ENCODE data around the gene NAA80. TPM values are rescaled to one million over a fixed set of nuclear protein-coding genes. Genes with fewer than 3 reads are reported as not detected.

NAA80 gene
- polyA plus RNA-seq, 1 of the 3 experiments (the other 2 are of a cell fraction): 10.5 TPM

- POLR2A ChIA-PET: no interaction called here
- 100% methylated on average over 1 of the region's 2 CpGs for WGBS (ENCODE audit: low lambda C conversion rate)
- Histone ChIP-seq H4K20me1 (ENCODE audit: insufficient read depth) (no peaks in the 10 kb centered on the region), H3K9me3 (no peaks in the 10 kb centered on the region), H3K4me3 (ENCODE audit: low read depth in 2 of 2, low read length in 1 of 2) (no peak overlapping the region), H3K27ac (ENCODE audit: low read depth in 2 of 2, low read length in 1 of 2) (no peak overlapping the region), H3K27me3 (ENCODE audit: insufficient read depth) (no peaks in the 10 kb centered on the region), H3K4me2 (no peak overlapping the region), H3K36me3 (replicated peaks in 1 of 2; ENCODE audit: control insufficient read depth in 1 of 2, insufficient read depth in 2 of 2, low read length in 1 of 2) (peaks cover 0 to 6% of the 10 kb centered on the region in 2 experiments), H3K9me2 (no peaks in the 10 kb centered on the region), H3K4me1 (ENCODE audit: control insufficient read depth in 1 of 2, insufficient read depth in 2 of 2, low read depth in 1 of 2, low read length in 1 of 2) (peaks cover 13 to 33% of the 10 kb centered on the region in 2 experiments; a peak in 3 of 4 replicates), H3K79me2 (ENCODE audit: insufficient read depth) (peaks cover 7% of the 10 kb centered on the region; the same call in 1 of the 2 replicates), H3F3A (replicated peaks; ENCODE audit: insufficient read depth) (no peaks in the 10 kb centered on the region), H3K9ac (no peak overlapping the region), H2AFZ (ENCODE audit: low read depth) (no peak overlapping the region)
- CTCF ChIA-PET: interaction anchor here (1.3 to 3.4 kb wide), 4 partner anchors 19 to 103 kb away, joined by 6 to 16 read pairs (median 9); partner anchors contain the start of gene LSMEM2
- DNase-seq: no peak
- TF ChIP-seq MXI1 (IDR thresholded peaks at IDR 0.05; ENCODE audit: low read depth, low read length): no peak
- no peak for TF ChIP-seq USF1 (IDR thresholded peaks at IDR 0.05; ENCODE audit: borderline replicate concordance, low read depth)
- TF ChIP-seq EZH2phosphoT487 (IDR thresholded peaks at IDR 0.05; ENCODE audit: borderline replicate concordance, low read depth): no peak
- no peak for TF ChIP-seq EP300 (IDR thresholded peaks at IDR 0.05; ENCODE audit: borderline replicate concordance in 1 of 2, low read depth in 1 of 2, low read length in 1 of 2)
- no peak for TF ChIP-seq RAD21 (IDR thresholded peaks at IDR 0.05; ENCODE audit: low read length)
- TF ChIP-seq POLR2AphosphoS5 (IDR thresholded peaks at IDR 0.05; ENCODE audit: low read depth, low read length): no peak
- TF ChIP-seq NFIC (IDR thresholded peaks at IDR 0.05; ENCODE audit: borderline replicate concordance): no peak
- TF ChIP-seq JUND (IDR thresholded peaks at IDR 0.05): no peak
- no peak for TF ChIP-seq TCF12 (IDR thresholded peaks at IDR 0.05)
- no peak for TF ChIP-seq NRF1 (IDR thresholded peaks at IDR 0.05; ENCODE audit: low read depth, low read length)
- TF ChIP-seq TEAD4 (IDR thresholded peaks at IDR 0.05; ENCODE audit: borderline replicate concordance, insufficient read depth): no peak
- no peak for TF ChIP-seq RFX5 (IDR thresholded peaks at IDR 0.05; ENCODE audit: low read length)
- no peak for TF ChIP-seq TAF1 (IDR thresholded peaks at IDR 0.05; ENCODE audit: borderline replicate concordance, low read depth, low read length)
- TF ChIP-seq ELF1 (IDR thresholded peaks at IDR 0.05): no peak
- TF ChIP-seq FOXM1 (IDR thresholded peaks at IDR 0.05; ENCODE audit: low read depth): no peak
- no peak for TF ChIP-seq SIN3A (IDR thresholded peaks at IDR 0.05; ENCODE audit: borderline replicate concordance, low read depth, low read length)
- TF ChIP-seq MAX (IDR thresholded peaks at IDR 0.05; ENCODE audit: low read depth): no peak
These were observed 1.8 kb downstream of the NAA80 start for GRCh38 chr3:50297384-50297775.

GRCh38 chr3:50296721-50297383, 2.4 kb downstream of the NAA80 start:
- CTCF ChIA-PET: interaction anchor here (0.5 to 3.4 kb wide), 3 partner anchors 27 to 84 kb away, joined by 3 to 16 read pairs (median 7); no protein-coding TSS in a partner anchor
- Histone ChIP-seq H3K27ac (ENCODE audit: low read depth in 2 of 2, low read length in 1 of 2) (no peak overlapping the region), H3K79me2 (ENCODE audit: insufficient read depth) (peaks cover 11% of the 10 kb centered on the region), H2AFZ (ENCODE audit: low read depth) (no peak overlapping the region), H3K9ac (no peak overlapping the region), H3K9me2 (no peaks in the 10 kb centered on the region), H3K4me1 (ENCODE audit: control insufficient read depth in 1 of 2, insufficient read depth in 2 of 2, low read depth in 1 of 2, low read length in 1 of 2) (peaks cover 13 to 30% of the 10 kb centered on the region in 2 experiments; a peak in 3 of 4 replicates), H3K4me2 (no peak overlapping the region), H4K20me1 (ENCODE audit: insufficient read depth) (no peaks in the 10 kb centered on the region), H3F3A (replicated peaks; ENCODE audit: insufficient read depth) (no peaks in the 10 kb centered on the region), H3K9me3 (no peaks in the 10 kb centered on the region), H3K36me3 (replicated peaks in 1 of 2; ENCODE audit: control insufficient read depth in 1 of 2, insufficient read depth in 2 of 2, low read length in 1 of 2) (peaks cover 0 to 6% of the 10 kb centered on the region in 2 experiments), H3K4me3 (ENCODE audit: low read depth in 2 of 2, low read length in 1 of 2) (no peak overlapping the region), H3K27me3 (ENCODE audit: insufficient read depth) (no peaks in the 10 kb centered on the region)
- POLR2A ChIA-PET: no interaction called here
- 94% methylated on average over 3 of the region's 18 CpGs for WGBS (ENCODE audit: low lambda C conversion rate)
- no peak for DNase-seq
- no peak for TF ChIP-seq EZH2phosphoT487 (IDR thresholded peaks at IDR 0.05; ENCODE audit: borderline replicate concordance, low read depth)
- no peak for TF ChIP-seq MXI1 (IDR thresholded peaks at IDR 0.05; ENCODE audit: low read depth, low read length)
- TF ChIP-seq RXRA (IDR thresholded peaks at IDR 0.05; ENCODE audit: borderline replicate concordance, low read depth): no peak
- no peak for TF ChIP-seq IRF3 (IDR thresholded peaks at IDR 0.05; ENCODE audit: low read depth, low read length)
- no peak for TF ChIP-seq ZBTB33 (IDR thresholded peaks at IDR 0.05; ENCODE audit: borderline replicate concordance, low read depth)
- no peak for TF ChIP-seq MEF2A (IDR thresholded peaks at IDR 0.05; ENCODE audit: borderline replicate concordance, low read depth)
- TF ChIP-seq FOSL2 (IDR thresholded peaks at IDR 0.05; ENCODE audit: borderline replicate concordance, low read depth): no peak
- TF ChIP-seq GABPA (IDR thresholded peaks at IDR 0.05; ENCODE audit: low read depth): no peak
- no peak for TF ChIP-seq USF1 (IDR thresholded peaks at IDR 0.05; ENCODE audit: borderline replicate concordance, low read depth)
- TF ChIP-seq RCOR1 (IDR thresholded peaks at IDR 0.05; ENCODE audit: low read length): no peak
- no peak for TF ChIP-seq NFIC (IDR thresholded peaks at IDR 0.05; ENCODE audit: borderline replicate concordance)

All from SK-N-SH (cell line).